NCI-H1417 (cell line): Measurements from ENCODE around the gene DCHS2.
A peak's percentile ranks its signal among the peaks of the same experiment; 100 is the strongest.

Experiments used
- DNase-seq, 3 experiments: peaks; one replicate each; lab custom pipeline; 2025; lab: John Stamatoyannopoulos, UW

Gene DCHS2

DNA sequence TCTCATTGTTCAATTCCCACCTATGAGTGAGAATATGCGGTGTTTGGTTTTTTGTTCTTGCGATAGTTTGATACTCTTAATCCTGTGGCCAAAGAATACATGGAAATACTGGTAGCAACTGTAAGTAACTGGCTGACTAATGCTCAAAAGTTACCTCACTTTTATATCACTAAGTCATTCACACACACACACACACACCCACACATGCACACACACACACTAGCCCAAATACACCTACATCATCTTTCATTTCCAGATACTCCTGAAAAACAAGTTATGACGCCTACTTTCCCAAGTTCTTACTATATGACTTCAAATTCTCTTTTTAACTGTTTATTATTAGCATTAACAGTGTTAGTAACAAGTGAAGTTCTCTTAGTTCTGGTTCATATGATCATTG is 101.3 kb downstream of the DCHS2 start:
- no peak for DNase-seq

DNA sequence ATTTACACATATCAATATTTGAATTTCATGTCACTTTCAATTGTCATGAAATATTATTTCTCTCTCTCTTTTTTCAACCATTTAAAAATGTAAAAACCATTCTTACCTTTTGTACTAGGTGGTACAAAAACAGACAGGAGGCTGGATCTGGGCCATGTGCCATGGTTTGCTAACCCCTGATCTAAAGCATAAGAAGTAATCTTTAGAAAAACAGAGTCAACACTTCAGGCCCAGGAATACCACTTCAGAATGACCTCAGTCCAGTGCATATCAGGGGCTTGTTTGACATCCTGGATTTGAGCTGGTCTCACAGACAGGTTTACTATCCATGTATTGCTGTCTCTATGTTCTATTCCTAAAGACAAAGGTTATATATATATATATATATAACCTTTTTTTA is 102.5 kb downstream of the DCHS2 start:
- peak in 1 of 3 experiments; percentile 31 for DNase-seq

DNA sequence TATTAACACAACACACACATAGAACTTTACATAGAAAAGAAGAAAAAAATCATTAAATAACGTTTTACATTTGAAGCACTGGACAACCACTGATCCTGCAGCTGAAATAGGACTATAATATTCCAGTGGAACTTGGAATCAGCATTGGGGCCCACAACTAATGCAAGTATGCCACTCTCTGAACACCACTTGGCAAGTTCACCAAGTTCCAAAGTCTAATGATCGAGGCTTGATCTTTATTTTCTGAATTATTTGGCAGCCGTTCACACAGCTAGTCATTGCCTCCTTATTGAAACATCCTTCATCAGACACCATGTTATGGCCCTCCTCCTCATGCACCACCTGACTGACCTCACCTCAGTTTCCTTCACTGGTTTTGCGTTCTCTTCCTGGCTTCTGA is 107.6 kb downstream of the DCHS2 start:
- DNase-seq, result no peak

DNA sequence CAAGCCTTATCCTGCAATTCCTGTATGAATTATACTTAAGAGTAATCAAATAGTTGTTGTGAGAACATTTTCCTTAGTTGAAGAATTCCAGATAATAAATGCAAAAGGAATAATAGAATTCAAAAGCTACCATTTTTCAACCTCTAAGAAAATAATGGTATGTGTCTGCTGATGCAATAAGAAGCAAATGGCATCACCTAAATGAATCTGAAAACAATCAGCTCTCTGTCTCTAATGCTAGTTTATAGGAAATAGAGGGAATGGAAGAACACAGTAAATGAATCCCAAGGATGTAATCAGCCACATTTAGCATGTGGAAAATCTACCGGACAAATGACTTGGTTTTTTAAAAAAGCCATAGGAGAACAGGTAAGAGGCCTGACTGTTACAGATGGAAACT is 115.1 kb downstream of the DCHS2 start:
- no peak for DNase-seq

DNA sequence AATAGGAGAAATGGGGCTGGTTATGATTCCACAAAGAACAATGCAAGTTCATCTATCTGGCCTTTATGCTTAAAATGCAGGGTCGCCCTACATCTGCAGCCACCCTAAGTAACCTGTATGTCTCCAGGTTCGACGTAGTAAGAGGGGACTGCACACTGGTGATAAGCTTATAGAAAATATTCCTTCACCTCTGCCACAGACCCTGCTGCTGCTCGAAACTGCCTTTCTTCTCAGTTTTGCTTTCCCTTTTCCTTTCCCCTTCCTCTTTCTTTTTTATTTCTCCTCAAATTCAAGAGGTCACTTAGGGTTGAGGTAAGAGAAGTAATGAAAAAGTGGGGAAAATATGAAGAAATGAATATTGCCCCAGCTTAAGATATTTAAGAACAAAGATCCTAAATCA is 123.5 kb downstream of the DCHS2 start:
- DNase-seq, result no peak

DNA sequence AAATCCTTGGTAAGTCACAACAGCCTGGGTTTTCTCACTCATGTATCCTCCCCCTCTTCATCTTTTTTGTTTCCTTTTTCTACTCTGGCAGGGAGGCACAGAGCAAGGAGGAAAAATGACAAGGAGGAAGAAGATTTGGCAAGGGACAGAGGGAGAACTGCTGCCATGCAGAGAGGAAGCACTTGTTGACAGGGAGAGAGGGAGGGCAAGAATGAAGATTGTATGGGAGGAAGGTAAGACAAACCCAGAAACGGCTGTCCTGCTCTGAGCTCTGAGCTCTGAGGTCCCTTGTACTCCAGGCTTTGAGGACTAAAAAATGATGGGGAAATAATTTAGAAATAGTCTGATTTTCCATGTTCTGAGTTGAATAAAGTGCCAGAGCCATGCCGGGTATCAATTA is 123.9 kb downstream of the DCHS2 start:
- no peak for DNase-seq

DNA sequence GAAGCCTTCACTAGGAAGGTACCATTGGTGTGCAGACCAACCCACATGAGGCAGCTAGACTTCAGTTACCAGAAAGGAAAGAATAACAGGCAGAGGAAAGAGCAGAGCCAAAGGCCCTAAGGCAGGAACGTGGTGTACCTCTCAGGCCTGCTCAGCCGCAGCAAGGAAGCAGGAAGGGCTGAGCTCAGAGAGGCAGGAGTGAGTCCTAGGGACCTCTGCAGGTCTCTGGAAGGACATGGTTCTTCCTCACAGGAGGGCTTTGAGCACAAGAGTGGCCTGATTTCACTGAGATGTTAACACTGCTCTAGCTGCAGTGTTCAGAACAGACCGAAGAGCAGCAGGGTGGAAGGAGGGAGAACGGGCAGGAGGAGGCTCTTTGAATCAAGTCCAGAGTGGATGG is 124.6 kb downstream of the DCHS2 start:
- DNase-seq, result no peak

DNA sequence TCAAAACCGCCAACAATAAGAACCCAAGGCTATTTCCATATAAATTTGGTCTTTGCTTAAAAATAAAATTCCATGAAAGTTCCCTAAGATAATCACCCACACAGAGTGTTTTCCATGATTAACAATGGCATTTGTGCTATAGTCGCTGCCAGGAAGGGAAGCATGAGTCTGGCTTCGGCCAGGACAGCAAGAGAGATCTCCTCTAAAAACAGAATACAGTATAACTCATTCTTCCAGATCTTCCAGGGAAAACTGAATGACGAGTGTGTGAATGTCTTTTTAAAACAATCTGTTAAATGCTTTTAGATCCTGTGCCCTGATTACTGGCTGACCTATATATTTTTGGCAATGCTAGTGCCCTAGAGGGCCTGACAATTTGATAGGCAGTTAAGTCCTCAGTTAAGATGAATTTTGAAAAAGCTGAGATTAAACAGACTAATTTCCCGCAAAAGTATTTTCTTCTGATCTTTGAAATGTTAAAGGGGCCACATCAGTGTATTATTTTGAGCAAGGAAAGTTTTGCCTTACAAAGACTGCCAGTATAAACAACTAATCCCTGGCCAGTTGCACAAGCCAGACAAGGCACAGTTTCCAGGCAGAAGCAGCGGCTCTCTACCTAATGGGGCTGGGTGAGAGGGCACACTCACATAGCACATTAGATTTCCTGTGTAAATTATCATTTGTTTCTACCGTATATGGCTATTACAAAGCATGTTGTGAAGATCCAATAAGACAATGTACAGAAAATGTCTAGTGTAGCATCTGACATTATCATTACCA is 127.3 kb downstream of the DCHS2 start:
- no peak for DNase-seq

DNA sequence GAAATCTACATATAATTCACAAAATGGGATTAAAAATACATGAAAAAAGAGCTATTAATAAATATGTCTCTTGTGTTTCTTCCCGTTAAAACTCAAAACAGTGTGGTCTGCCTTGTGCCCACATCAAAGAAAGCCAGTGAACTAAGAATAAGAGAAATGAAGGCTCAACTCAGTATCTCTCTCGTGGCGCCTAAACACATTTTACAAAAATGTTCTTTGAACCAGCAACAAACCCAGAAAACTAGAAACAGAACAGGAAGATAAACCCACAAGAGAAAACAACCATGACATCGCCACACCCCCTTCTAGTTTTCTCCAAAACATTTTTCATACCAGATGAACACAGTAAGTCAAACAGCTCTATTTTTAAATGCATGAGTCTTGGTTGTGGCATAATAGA is 130.1 kb downstream of the DCHS2 start:
- DNase-seq, result no peak

DNA sequence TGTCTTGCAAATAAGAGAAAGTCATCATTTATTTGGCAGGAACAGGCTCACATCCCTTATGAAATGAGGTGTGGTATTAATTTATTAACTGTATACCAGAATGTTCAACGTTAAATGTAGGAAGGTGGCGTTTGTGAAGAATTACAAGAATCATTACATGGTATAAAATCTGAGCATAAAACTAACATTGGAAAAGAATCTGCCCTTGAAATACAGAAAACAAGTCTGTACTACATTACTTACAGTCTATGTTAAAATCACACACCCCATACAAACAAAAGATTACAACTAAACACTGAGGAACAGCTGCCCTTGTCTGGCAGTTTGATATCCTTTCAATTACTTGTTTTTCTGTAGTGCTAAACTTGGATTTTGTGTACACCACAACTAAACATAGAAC is 131.1 kb downstream of the DCHS2 start:
- DNase-seq, result no peak

DNA sequence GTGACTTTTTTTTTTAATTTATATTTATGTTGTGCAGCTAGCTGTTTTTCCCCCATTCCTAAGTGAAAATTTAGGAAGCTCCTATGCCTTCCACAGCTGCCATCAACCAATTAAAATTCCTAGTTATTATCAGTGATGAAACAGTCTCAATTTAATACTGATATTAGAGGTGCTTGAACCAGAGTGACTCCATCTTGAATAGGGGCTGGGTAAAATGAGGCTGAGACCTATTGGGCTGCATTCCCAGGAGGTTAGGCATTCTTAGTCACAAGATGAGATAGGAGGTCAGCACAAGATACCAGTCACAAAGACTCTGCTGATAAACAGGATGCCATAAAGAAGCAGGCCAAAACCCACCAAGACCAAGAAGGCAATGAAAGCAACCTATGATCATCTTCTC is 136.7 kb downstream of the DCHS2 start:
- DNase-seq, result no peak

DNA sequence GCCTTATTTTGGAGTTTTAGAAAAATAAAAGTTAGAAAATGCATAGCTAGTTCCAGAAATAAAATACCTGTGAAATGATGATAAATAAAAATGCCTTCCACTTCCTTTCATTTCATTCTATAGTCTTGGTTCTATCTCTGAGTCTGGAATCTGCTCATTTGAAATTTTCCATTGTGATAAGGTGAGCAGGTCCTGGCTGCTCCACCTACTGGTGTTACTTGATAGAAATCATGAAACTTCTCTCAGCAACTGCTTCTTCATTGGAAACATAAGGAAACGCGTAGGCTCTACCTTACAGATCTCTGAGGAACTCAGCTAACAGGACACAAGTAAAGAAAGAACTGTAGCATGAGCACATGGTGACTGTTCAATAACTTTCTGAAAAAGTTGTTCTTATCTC is 141.8 kb downstream of the DCHS2 start:
- DNase-seq, result peak in 1 of 3 experiments; percentile 40

DNA sequence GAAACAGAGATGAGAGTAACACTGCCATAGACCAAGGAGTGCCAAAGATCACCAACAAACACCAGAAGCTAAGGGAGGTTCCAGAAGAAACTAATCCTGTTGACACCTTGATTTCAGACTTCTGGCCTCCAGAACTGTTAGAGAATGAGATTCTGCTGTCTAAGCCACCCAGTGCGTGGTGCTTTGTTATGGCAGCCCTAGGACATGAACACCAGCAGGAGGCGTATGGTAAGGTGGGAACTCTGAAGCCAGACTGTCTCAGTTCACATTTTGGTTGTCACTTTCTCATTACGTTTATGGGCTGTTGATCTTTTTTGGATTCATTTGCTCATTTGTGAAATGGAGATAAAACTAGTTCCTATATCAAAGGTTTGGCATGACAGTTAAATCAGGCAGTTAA is 142.9 kb downstream of the DCHS2 start:
- no peak for DNase-seq

DNA sequence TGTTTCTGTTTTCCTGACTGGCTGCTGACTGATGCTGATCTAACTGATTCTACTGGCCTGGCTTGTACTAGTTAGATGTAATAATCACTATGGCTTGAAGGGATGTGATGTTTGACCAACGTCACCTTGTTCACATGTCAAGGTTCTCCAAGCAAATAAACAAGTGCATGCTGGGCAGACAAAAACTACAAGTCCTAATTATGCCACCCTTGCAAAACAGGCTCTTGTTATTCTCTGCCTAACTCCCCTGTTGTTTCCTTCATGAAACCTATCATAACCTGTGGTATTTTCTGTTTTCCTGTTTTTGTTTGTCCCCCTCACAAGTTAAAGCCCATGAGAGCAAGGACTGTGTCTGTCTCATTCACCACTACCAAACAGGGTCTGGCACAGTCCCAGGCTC is 146.2 kb downstream of the DCHS2 start:
- no peak for DNase-seq

DNA sequence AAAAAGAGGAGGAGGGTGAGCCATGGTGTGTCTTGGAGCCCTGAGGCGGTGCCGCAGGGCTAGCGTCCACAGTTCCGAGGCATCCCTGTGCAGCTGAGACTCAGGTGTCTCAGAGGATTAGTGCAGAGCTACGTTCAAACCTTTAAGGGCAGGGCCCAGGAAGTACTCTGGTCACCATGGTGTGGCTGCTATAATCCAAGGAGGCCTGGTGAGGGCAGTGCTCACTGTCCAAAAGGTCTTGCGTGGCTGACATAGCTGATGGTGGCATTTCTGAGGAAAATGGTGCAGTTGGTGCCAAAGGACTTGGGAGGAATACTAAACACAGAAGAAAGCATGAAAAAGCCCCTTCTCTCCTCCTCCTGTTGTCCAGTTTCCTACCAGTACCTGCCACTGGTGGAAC is 146.9 kb downstream of the DCHS2 start:
- no peak for DNase-seq

DNA sequence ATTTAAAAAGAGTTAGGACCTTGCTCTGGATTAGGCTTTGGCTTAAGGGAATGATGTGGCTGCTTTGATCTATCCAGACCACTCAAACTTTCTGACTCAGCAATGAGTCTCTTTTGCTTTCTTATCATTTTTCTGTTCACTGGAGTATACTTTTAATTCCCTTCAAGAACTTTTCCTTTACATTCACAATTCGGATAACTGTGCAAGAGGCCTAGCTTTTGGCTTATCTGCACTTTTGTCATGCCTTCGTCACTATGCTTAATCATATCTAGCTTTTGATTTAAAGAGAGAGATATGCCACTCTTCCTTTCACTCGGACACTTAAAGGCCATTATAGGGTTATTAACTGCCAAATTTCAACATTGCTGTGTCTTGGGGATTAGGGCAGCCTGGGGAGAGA is 147.9 kb downstream of the DCHS2 start:
- no peak for DNase-seq

DNA sequence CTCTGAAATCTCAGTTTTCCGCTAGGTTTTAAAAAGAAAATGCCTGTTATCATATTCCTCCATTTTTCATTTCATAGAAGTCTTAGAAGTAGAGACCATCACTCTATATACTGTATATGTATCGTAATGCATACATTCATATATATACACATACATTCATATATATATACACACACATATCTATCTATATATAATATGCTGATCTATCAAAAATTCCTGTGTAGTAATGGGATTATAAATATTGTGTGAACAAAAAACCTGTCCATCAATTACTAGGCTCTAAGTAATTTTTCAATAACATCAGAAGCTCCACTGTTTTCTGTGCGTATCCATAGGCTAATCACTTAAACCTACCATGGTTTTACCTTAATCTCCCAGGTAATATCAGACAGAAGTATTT is 150.2 kb downstream of the DCHS2 start:
- no peak for DNase-seq

DNA sequence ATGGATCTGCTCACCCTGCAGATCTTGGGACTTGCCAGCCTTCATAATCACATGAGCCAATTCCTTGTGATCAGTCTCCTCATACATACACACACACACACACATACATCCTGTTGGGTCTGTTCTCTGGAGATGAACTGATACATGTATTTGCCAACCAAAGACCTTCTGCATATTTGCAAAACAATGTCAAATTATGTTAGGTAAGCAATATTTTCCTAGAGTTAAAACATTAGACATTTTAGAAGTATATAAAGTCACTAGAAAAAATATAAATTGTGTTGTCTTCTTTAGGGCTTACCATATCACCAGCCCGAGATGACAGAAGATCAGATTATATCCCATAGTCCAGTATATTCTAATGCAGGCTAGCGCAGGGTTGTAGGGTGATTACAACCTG is 156.0 kb downstream of the DCHS2 start:
- DNase-seq, result no peak

DNA sequence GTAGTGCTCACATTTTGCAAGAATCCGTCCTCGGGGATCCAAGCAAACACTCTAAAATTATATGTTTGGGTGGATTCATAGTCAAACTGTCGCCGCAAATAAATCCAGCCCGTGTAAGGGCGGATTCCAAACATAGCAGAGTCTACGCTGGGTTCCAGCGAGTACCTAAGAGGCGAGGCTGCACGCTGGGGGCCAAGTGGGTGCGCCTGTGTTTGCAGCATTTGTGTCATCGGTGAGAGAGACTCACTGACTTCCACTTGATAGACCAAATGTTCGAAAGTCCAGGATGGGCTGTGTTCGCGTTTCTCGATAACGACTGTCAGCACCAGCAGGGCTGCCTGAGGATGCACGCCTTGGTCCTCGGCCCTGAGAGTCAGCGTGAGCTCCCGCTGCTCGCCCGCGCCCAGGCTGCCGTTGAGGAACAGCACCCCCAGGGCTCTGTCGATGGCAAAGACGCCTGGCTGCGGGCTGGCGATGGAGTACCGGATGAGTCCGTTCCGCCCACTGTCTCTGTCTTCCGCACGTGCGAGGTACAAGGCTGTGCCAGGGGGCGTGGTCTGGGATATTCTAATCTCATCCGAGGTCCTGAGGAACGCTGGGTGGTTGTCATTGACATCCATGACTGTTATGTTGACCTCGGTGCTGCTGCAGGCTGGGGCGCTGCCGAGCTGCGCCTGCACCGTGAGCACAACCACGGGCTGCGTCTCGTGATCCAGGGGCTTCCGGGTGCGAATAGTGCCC is 158.7 kb downstream of the DCHS2 start:
- no peak for DNase-seq

DNA sequence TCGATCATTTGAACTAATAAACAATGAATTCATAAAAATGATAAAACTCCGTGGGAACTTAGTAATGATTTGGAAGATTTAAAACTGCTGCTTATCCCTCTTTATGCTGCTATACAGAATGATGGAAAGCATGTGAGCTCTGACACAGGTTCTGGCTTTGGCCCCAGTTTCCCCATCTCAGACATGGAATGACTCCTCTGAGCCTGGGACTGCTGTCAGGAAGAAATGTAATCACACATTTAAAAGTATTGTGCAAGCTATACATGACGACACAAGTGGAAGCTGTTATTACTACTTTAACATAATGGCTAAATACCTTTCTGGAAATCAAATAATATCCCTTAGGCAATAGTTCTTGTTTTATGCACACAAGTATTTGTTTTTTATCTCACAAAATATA is 161.7 kb downstream of the DCHS2 start:
- DNase-seq, result no peak

DNA sequence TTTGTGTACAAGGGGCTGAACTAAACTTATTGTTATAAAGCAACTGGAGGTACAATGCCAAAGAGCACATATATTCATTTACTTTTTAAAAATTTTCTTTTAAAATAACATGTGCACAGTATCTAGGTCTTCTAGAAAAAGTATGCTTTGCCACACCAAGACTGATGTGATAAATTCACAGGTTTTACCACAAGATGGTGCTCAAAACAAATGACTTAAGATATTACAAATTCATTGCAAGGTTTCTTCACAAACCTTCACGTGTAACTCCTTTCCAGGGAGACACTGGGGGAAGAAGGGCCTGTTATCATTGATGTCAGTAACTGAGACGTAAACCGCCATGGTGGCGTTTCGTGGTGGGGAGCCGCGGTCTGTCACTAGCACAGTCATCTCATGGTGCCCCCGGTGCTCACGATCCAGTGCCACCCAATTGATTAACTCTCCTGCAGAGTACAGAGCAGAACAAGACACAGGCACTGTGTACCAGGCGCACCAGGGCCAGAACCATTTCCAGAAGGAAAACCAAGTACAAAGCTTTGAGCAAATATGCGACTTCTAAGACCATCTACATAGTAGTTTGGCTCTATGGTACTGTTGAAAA is 162.2 kb downstream of the DCHS2 start:
- peak in 2 of 3 experiments; percentile 19 to 64 for DNase-seq

DNA sequence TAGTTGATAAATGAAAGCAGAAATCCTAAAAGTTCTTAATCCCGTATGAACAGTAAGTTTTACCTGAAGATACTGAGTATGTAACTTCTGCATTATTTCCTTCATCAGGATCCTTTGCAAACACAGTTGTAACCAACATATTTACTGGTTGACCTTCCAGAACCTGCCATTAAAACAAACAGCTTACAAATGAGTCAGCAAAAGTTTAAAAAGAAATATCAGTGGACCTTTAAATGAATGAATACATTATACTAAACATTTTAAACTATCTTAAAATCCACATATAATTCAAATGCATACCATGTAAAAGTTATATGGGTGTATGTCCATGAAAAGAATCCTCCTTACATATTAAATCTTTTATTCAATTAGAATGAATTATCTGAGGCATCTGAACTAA is 163.6 kb downstream of the DCHS2 start:
- no peak for DNase-seq

DNA sequence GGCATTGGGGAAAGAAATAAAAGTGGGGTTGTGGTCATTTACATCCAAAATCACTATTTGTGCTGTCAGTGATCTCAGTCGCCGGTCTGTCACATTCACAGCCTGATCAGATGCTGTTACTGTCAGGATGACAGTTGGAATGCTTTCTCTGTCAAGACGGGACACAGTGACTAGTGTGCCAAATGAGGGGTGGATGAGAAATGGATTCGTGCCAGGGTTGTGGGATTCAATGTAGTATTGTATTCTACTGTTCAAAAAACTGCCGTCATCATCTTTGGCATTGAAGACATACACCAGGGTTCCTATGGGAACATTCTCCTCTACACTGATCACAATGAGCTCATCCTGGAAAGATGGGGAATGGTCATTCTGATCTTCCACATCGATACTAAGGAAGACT is 171.1 kb downstream of the DCHS2 start:
- no peak for DNase-seq
